HG03565 (cell line): Measurements from ENCODE around the gene GFRA4.

Experiments
- ATAC-seq: cut with Tn5 transposase; IDR thresholded peaks from one replicate; pipeline ENCODE4 v1.9.1; 2021; ENCODE audit warnings: mild to moderate bottlenecking, moderate library complexity; ENCODE audit not compliant: unreplicated experiment

Gene GFRA4

GRCh38 chr20:3655131-3655405, 8.1 kb downstream of the GFRA4 start:
- ATAC-seq: no peak

GRCh38 chr20:3654326-3655130, 8.7 kb downstream of the GFRA4 start:
- no peak for ATAC-seq

GRCh38 chr20:3653921-3654320, 9.3 kb downstream of the GFRA4 start:
- ATAC-seq: no peak

GRCh38 chr20:3652676-3653596, 10.3 kb downstream of the GFRA4 start:
- ATAC-seq: no peak

- ATAC-seq: no peak
Measured at GRCh38 chr20:3652221-3652620, 11.0 kb downstream of the GFRA4 start.

GRCh38 chr20:3651204-3651962, 11.8 kb downstream of the GFRA4 start:
- no peak for ATAC-seq

GRCh38 chr20:3648951-3649350, 14.2 kb downstream of the GFRA4 start:
- ATAC-seq: no peak

GRCh38 chr20:3647473-3647872, 15.7 kb downstream of the GFRA4 start:
- no peak for ATAC-seq

- no peak for ATAC-seq
Measured at GRCh38 chr20:3646651-3647050, 16.5 kb downstream of the GFRA4 start.

GRCh38 chr20:3646067-3646440, 17.1 kb downstream of the GFRA4 start:
- no peak for ATAC-seq

- ATAC-seq: no peak
Measured at GRCh38 chr20:3645309-3646066, 17.7 kb downstream of the GFRA4 start.

GRCh38 chr20:3640259-3640658, 22.9 kb downstream of the GFRA4 start:
- ATAC-seq: no peak

- ATAC-seq: no peak
Measured at GRCh38 chr20:3635346-3635745, 27.9 kb downstream of the GFRA4 start.

- ATAC-seq: no peak
Measured at GRCh38 chr20:3633913-3634478, 29.2 kb downstream of the GFRA4 start.

- ATAC-seq: no peak
Measured at GRCh38 chr20:3632311-3633004, 30.7 kb downstream of the GFRA4 start.

GRCh38 chr20:3631534-3631933, 31.7 kb downstream of the GFRA4 start:
- ATAC-seq: no peak

GRCh38 chr20:3630429-3630828, 32.8 kb downstream of the GFRA4 start:
- ATAC-seq: no peak

GRCh38 chr20:3629893-3630292, 33.3 kb downstream of the GFRA4 start:
- no peak for ATAC-seq

- ATAC-seq: no peak
Measured at GRCh38 chr20:3628502-3629314, 34.5 kb downstream of the GFRA4 start.
